GM18526 (cell line): Measurements from ENCODE around the gene NHLRC1.

Experiments
- POLR2A ChIP-seq: IDR thresholded peaks from 3 replicates; pipeline ENCODE4 v1.6.1; 2011; ENCODE audit not compliant: insufficient read length; ENCODE audit errors: extremely low read depth

NHLRC1 gene

DNA sequence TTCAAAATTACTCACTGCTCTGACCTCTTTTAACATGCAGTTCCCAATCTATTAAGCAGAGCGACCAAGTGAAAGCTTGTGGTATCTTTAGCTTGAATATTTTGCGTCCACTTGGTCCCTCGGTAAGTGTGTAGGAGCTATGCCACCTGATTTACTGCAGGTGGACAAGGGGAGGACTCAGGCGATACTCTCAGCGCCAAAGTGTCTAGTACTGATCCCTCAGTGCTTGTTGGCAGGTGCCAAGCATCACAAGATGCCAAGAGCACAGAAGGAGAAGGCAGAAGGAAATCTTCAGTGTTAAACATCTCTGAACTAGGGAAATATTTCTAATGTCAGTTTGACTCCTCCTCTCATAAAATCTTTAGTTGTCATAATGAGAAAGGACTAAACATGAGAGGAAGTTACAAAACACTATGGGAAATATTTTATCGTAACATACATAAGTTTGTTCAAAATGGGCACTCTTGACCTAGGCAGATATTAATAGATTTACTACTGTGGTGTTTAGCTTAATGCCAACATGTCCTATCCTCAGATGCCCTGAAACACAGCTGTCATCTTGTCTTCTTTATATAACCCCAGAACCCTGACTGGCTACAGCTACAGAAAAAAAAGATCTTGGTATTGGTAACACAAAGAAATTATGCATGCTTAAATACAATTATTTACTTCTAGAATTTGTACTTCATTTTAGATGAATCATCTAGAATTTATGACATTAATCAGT lies 19.5 kb downstream of the NHLRC1 start:
- TF ChIP-seq POLR2A: no peak

DNA sequence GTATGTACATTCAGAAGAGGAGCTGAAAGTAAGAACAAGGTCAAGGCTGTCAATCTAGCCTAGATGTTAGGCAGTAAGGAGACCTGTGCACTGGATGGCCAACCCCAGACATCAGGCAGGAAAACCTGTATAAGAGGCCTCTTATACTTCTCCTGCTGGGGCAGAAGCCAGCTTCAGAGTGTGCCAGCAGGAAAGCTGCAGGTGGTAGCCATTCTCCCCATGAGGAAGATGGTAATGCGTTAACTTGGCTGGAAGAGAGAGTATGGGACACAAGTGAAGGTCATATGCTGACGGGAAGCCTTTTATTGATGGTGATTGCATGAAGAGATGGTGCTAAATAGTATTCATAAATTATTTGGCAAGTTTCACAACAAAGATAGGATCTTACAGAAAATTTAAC lies 20.6 kb downstream of the NHLRC1 start:
- TF ChIP-seq POLR2A: no peak

DNA sequence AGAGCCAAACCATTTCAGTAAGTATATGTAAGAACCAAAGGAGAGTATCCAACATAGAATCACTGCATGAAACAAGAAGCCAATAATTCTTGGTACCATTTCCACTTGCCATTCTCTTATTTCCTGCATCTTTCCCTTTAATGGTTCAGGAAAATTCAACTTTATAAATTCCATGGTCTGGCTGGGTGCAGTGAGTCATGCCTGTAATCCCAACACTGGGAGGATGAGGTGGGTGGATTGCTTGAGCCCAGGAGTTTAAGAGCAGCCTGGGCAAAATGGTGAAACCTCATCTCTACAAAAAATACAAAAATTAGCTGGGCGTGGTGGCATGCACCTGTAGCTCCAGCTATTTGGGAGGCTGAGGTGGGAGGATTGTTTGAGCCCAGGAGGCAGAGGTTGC lies 21.2 kb downstream of the NHLRC1 start:
- TF ChIP-seq POLR2A: no peak

DNA sequence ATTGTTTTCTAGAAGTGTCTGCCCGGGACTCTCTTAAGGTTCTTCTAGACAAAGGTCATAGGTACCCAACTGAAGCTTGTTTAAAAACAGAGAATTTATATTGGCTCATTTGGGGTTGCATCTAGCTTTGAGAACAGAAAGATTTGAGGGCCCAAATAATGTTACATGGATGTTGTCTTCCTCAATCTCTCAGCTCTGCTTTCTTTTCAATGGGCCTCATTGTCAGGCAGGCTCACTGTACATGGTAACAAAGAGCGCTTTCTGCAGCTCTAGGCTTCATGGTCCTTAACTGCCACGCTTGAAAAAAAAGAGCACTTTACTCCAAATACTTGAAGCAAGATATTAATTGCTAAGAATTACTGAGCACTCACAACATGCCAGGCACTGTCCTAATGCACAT lies 22.2 kb downstream of the NHLRC1 start:
- TF ChIP-seq POLR2A: no peak

DNA sequence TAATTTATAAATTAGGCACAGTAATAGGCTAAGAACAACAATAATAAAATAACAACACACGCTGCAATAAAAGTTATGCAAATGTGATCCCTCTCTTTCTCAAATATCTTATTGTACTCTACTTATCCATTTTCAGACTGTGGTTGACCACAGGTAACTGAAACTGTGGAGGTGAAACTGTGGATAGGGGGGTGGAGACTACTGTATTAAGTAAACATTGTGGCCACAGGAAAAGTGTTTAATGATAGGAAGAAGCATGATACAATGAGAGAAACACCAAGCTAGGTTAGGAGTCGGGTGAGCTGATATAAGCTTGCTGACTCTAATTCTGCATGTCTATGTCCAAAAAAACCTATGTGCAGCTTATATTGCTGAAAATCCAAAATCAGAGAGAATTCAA lies 23.0 kb downstream of the NHLRC1 start:
- TF ChIP-seq POLR2A: no peak

DNA sequence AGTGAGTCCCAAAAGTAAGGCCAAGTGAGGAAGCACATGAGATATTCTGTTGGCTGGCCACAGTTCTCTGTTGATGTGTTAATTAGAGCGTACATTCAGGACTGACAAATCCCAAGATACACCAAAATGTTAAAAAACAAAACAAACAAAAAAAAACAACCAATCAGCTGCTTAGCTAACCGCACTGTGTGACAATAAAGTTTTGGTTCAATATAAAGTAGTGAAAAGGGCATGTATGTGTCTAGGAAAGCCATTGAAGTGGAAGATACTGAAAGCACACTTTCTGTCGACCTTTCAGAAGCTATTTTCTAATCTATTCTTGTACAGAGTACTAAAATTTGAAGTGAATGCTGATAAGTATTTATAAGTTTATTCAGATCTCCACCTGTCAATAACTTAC lies 26.1 kb downstream of the NHLRC1 start:
- TF ChIP-seq POLR2A: no peak

DNA sequence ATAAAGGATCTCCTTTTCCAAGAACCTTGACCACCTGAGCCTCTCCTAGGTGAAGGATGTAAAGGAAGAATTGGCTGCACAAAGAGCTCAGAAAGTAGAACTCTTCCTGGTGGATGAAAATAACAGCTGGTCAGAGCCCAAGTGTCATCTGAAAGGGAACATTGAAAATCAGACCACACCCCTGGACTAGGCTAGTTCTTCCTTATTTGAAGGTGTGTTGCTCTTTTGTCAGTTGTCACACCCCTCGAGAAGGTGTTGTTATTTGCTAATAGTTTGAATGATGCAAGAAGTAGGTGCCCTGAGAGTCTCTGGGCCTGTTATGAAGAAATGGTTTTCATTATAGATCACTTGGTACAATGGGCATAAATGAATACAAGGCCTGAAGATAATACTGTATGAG lies 31.1 kb downstream of the NHLRC1 start:
- TF ChIP-seq POLR2A: no peak

DNA sequence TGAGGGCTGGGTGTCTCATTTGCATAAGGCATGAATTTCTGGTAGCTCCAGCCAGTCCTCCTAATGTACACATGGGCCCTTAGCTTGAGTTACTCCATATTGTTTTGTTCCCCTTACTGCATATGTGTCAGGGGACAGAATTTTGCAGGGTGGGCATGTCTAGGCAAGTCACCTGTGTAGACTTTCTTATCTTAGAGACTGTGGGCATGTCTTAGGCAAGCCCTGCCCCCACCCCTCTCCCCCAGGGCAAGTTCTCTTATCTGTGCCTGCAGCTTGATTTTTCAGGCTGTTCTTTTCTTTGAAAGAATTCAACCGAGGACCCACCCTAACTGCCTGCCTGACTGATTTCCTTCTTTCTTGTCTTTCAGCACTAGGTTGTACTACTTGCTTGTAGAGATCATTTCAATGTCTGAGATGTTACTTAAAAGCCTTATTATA lies 32.1 kb downstream of the NHLRC1 start:
- no peak for TF ChIP-seq POLR2A

DNA sequence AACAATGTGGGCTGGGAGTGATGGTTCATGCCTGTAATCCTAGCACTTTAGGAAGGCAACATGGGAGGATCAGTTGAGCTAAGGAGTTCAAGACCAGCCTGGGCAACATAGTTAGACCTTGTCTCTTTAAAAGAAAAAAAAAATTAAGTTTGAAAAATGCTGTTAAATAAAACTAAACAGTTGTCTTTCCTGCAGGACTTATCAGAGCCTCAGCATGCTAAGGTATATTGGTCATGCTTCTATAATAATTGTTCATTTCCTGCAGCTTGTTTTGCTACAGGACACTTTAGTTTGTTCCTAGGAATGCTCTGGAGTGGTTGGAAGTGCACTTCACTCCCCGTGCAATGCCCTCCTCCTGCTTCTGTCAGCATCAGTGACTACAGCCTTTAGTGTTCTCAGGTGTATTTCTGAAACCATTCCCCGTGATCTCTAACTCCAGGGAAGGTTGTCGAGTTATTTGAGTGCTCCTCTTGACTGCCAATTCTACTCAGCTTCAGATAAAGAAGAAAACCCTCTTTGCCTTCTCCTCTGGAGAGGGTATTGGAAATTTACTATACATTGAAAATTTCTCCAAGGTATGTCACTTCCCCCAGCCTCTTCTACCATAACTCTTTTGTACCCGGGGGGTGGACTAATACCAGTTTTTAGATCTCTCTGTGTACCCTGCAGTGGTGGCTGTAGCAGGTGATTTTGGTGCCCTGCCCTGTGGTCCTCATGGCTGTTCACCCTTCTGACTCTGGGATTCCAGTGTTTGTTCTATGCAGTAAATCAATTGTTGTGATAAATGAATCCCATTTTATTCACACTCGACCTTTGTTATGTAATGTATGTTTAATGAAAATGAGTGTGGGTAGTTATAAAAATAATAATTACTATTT lies 33.8 kb downstream of the NHLRC1 start:
- TF ChIP-seq POLR2A: no peak

DNA sequence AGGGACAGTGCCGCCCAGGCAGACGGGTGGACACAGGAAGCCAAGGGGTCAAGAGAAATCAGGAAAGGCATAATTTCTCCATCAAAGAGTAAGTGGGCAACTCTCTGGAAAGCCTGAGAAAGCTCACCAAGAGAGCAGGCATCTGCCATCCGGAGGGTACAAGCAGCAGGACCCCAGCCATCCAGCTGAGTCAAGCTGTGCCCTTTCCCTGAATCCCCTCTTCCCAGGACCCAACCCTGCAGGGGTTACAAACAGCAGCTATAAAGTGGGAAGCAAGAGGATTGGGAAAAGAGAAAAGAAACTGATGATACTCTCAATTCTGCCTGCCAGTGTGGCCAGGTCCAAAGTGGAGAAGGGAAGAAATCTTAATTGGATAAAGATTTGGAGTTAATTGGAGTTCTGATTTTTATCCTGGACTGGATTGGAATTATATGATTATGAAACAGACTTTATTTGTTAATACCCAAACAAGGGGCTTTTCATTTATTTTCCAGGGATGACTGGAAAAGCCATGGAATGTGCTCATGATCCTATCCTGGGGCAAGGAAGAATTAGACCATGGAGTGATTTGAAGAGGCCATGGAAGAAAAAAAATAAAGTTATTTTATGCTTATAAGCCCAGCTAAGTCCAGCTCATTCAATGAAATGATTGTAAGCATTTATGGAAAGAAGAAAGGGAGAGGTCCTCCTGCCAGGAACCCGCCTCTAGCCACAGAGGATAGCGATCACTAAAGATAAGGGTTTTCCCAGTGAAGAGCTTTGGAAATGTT lies 34.9 kb downstream of the NHLRC1 start:
- no peak for TF ChIP-seq POLR2A

DNA sequence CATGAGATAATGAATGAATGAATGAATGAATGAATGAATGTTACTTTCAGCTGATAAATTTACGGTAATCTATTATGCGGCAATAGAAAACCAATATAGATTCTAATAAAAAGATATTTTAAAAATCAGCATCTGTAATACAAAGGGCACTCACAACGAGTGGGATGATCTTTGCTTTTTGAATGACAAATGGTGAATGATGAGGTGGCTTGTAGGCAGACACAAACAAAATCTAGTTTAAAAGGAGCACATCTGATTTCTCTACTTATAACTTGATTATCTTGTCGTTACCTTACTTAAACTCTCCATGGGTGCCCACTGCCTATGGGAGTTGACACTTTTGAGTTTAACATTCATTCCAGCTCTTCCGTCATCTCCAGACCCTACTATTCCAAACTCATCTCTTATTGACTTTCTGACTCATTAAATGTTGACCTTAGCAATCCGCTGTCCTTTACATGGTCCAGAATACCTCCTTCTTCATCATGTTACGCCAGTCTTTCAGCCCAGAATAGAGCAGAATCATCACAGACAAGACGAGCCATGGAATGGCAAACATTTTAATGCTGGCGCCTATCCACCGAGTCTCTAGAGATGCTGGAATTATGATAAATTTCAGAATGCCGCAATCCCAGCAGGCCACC lies 41.3 kb downstream of the NHLRC1 start:
- no peak for TF ChIP-seq POLR2A

DNA sequence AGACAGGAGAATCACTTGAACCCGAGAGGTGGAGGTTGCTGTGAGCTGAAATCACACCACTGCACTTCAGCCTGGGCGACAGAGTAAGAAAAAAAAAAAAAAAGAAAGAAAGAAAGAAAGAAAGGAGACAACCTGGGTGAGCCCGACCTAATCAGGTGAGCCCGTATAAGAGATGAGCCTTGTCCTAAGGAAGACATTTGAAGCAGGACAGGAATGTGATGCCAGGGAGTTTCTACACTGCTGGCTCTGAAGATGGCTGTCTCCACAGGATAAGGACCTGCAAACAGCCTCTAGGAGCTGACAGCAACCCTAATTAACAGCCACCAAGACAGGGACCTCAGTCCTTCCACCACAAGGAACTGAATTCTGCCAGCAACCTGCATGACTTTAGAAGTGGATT lies 41.9 kb downstream of the NHLRC1 start:
- no peak for TF ChIP-seq POLR2A

DNA sequence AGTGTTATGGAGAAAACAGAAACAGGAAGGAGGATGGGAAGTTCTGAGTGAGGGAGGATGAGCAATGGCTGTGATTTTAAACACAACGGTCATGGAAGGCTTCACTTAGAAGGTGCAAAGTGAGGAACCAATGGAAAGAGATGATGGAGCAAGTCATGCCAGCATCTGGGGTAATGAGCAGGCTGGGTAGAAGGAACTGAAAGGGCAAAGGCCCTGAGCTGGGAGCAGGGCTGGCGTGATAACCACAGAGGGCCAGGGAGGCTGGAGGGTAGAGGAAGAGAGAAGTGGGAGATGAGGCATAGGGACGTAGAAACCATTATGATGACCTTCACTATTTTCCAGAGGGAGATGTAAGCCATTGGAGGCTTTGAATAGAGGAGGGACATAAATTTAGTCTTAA lies 43.6 kb downstream of the NHLRC1 start:
- no peak for TF ChIP-seq POLR2A

DNA sequence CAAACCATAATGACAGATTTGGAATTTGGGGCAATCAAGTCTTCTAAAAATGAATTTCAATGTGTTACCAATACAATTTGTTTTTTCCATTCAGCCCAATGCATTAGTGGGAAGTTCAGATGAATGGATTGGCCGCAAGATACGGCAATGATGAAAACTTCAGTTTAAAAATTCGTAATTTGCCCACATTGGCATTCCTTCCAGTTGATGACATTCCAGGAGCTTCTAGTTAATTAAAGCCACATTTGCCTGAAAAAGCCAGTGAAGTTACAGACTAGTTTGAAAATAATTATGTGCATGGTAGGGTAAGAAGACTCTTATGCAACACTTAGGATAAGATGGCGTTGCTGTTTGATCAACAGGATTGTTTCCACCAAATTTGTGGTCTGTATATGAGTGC lies 46.2 kb downstream of the NHLRC1 start:
- TF ChIP-seq POLR2A: no peak

DNA sequence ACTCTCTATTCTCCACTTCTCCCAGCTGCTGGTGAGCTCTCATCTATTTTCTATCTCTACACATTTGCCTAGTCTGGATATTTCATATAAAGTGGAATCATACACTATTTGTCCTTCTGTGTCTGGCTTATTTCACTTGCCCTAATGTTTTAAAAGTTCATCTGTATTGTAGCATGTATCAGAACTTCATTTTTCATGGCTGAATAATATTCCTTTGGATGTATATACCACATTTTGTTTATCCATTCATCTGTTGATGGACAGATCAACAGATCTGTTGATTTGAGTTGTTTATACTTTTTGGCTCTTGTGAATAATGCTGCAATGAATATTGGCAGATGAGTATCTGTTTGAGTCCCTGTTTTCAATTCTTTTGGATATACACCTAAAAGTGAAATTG lies 49.6 kb downstream of the NHLRC1 start:
- no peak for TF ChIP-seq POLR2A

DNA sequence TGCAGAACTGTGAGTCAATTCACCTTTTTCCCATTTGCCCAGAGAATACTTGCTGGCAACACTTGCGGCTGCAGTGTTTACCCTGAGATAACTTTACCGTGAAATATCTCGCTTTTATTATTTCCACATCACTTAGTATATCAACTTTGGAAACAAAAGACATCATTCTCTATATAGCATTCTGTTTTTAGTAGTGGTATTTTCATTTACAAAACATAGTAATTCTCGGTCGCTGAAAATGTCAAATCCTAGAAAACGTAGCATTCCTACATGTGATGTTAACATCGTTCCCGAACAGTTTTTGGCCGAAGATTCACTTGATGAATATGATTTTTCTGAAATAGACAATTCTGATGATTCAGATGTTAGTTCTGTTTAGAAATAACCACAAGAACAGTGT lies 52.0 kb downstream of the NHLRC1 start:
- no peak for TF ChIP-seq POLR2A
